T-helper 1 cell treated with Interleukin-12 subunit alpha and Interleukin-12 subunit beta and Interleukin-4 antibody, amounts not matched to agents 30 ng/mL and 1 ng/mL, for 36 hours (primary cell): ENCODE results near the gene SLC38A8. TPM values are rescaled to one million over a fixed set of nuclear protein-coding genes. Genes with fewer than 3 reads are reported as not detected.

Experiments
- intact Hi-C: fragments of 100-400 bp; cut with micrococcal nuclease; formaldehyde crosslinking; loops from one replicate; pipeline ENCODE4 v1.15.1; 2024
- total RNA-seq: library from RNA; stranded (reverse); gene quantifications from 2 replicates; pipeline ENCODE4 v1.2.3, GENCODE V29; 2022

Gene SLC38A8
- total RNA-seq, 1 donor from 2014 or later = not detected

- intact Hi-C loops = no loop called here
These were observed 41.5 kb downstream of the SLC38A8 start for GRCh38 chr16:84000989-84001642.

GRCh38 chr16:83998091-83998490 is 44.5 kb downstream of the SLC38A8 start:
- intact Hi-C loops = no loop called here

- intact Hi-C loops = no loop called here
These were observed 45.9 kb downstream of the SLC38A8 start for GRCh38 chr16:83996481-83997252.

DNA sequence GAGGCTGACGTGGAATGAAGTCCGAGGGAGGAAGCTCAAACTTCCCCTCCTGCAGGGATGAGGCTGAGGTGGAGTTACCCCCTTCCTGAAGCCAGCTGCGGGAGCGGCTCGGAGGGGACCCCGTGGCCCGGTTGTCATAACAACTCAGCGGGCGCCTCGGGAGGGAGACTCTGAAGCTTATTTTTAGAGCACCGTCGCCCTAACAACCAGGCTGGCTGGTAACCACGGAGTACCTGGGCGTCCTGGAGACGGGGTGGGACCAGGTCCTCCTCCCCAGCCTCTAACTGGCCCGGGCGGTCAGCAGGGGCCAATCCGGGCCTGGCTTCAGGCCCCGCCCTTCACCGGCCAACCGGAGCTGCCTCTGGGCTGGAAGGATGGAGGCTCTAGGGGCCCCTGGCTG is 46.8 kb downstream of the SLC38A8 start:
- intact Hi-C loops = no loop called here

GRCh38 chr16:83994703-83995102 is 47.9 kb downstream of the SLC38A8 start:
- intact Hi-C loops = no loop called here

- intact Hi-C loops = no loop called here
These were observed 48.5 kb downstream of the SLC38A8 start for GRCh38 chr16:83994087-83994486.

- intact Hi-C loops = no loop called here
These were observed 50.0 kb downstream of the SLC38A8 start for GRCh38 chr16:83992624-83993023.

GRCh38 chr16:83990492-83990891 is 52.1 kb downstream of the SLC38A8 start:
- intact Hi-C loops = no loop called here

DNA sequence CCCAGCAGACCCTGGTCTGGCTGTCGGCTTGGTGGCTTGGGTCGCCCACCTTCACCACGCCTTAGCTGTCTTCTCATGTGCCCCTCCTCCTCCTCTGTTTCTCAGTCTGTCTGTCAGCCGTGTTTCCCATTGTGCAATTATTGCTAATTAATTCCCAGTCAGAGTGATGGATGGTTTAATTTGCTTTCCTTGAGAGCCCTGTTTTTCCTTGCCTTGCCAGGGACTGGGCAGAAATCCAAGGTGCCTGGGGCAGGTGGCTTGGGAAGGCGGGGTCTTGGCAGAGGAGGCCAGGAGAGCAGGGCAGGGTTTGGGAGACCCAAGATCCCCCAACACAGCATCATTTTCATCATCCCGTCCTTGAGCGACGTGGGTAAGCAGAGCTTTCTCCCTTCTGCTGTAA is 53.3 kb downstream of the SLC38A8 start:
- intact Hi-C loops = no loop called here

DNA sequence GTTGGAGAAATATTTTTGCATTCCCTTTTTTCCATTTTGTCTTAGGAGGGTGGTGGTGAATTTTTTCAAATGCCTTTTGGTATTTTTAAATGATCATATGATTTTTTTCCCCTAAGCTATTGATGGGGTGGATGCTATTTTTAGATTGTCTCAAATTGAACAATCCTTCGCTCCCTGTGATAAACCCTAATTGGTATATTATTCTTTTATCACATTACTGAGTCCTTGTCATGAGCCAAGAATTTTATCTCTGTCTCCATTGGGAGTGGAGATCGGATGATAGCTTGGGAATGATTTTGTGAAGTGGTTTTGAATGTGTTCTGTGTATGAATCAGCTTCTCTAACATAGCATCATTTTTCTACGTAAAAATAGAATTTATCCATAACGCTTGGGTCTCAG is 59.1 kb downstream of the SLC38A8 start:
- intact Hi-C loops = no loop called here

DNA sequence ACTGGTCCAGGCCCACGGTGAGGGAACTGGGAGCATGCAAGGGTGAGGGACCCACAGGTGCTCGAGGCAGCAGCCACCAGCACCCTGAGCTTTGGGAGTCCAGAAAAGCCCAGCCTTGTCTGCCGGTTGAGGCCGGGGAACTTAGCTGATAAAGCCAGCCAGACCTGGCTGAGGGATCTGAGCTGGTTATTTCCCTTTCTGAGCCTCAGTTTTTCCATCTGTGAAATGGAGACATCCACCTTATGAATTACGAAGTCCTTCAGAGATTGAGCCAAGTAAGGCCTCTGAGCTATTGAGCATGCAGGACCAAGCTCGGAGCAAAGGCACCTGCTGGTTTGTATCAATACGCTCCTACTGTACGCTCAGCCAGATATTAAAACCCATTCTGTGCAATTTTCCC is 60.8 kb downstream of the SLC38A8 start:
- intact Hi-C loops = no loop called here

- intact Hi-C loops = no loop called here
These were observed 61.8 kb downstream of the SLC38A8 start for GRCh38 chr16:83980794-83981193.

DNA sequence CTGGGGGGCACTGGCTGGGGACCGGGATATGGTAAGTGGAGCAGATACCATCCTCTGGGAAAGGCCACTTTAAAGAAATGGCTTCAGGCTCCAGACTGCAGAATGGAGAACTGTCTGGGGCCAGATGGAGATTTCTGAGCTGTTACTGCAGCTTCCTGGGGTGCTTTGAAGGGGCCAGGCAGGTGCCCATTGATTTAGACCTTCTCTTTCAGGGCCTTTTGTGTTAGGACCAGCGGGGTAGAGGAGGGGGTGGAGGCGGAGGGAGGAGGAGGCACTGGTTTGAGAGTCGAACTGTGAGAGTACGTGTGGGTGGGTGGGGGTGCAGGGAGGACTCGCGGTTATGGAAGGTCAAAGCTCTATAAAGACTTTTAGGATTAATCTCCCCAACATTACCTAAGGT is 63.2 kb downstream of the SLC38A8 start:
- intact Hi-C loops = no loop called here

GRCh38 chr16:83978401-83978904 is 64.1 kb downstream of the SLC38A8 start:
- intact Hi-C loops = no loop called here

DNA sequence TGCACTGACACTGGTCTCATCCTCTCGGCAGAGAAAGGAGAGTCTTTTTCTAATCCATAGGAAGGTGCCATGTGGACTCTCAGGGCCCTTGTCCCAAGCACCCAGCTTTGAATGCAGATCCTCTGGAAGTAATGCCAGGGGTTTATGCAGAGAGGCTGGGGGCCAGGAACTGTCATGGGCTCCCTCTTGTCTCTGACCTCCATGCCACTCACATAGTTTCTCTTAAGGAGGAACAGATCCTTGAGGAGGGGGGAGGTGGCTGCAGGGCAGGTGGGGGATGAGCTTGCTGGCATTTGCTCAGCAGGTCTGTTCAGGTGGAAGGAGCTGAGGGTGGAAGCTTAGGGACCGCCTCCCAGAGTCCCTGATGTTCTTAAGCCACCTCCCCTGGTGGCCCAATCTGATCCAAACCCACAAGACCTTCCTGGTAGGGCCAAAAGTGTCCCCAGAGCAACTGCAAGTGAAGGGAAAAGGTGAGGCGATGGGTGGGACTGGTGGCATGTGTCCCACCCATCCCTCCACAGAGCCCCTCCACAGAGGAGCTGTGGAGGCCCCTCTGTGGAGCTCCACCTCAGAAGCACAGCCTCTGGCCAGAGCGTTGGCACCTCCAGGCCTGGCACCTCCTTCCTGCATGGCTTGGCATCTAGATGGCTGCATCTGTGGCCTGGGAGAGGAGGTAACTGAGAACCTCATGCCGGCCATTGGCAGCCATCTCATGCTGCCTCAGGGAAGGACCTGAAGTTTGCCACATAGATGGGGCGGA is 65.4 kb downstream of the SLC38A8 start:
- intact Hi-C loops = no loop called here

GRCh38 chr16:83975590-83976260 is 66.9 kb downstream of the SLC38A8 start:
- intact Hi-C loops = no loop called here

DNA sequence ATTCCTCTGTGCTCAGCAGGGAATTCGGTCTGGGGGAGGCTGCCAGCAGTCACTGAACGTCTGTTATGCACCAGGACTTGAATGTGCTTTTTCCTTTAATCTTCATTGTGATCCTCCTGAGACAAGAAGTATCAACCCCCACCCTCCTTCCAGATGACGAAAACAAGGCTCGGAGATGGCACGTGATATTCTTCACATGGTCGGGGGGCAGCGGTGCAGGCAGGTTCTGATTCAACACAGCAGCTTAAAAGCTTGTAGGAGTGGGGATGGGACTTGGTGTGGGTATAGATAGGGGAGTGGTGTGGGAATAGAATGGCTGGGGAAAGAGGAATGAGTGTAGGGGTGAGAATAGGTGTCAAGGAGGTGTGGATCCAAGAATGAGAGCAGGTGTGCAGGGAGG is 68.1 kb downstream of the SLC38A8 start:
- intact Hi-C loops = no loop called here

GRCh38 chr16:83973581-83974385 is 68.8 kb downstream of the SLC38A8 start:
- intact Hi-C loops = no loop called here

DNA sequence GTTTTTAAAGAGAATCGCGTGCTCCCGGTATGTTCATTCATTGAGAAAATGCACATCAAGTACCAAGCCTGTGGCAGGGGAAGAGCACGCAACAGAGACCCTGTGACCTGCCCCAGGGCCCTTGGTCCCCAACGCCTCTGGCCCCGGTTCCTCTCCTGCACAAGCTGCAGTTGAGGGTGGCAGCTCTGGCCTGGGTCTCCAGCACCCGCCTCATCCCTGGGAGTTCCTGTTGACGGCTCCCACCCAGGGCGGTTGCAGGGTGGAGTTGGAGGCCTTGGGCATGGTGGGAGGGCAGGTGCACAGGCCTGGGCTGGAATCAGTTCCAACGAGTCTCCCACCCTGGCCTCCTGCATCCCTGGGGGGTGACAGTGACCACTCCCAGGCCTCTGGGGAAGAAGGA is 69.5 kb downstream of the SLC38A8 start:
- intact Hi-C loops = no loop called here

GRCh38 chr16:83972256-83973008 is 70.2 kb downstream of the SLC38A8 start:
- intact Hi-C loops = no loop called here
